IMR-90 (cell line): ENCODE measurements around the gene PARD3. TPM values are rescaled to one million over a fixed set of nuclear protein-coding genes. Genes with fewer than 3 reads are reported as not detected.

Experiments
- ATAC-seq: fragments of 200-7000 bp; cut with Tn5 transposase; 2 replicates; pipeline ENCODE4 v1.9.1; 2020; ENCODE audit warnings: low read depth, mild to moderate bottlenecking, moderate library complexity
- BruUV-seq: library from RNA; stranded (reverse); fragments of 400-500 nt; replicated peaks from 2 replicates; lab custom pipeline; 2021; lab: Mats Ljungman, UMichigan
- CTCF ChIA-PET: fragments of 300-600 bp; formaldehyde crosslinking; extraction: SDS; loops from one replicate; lab custom pipeline; 2021; ENCODE audit warnings: antibody characterized with exemption; lab: Yijun Ruan, JAX
- POLR2A ChIA-PET: fragments of 300-600 bp; sonication (Branson Sonifier 250); formaldehyde crosslinking; loops from one replicate; lab custom pipeline; 2022; ENCODE audit warnings: antibody characterized with exemption; ENCODE audit not compliant: unreplicated experiment; lab: Charles Lee
- DNase-seq: peaks from one replicate; pipeline ENCODE4 v3.0.0; 2013
- H2AFZ ChIP-seq: replicated peaks from 2 replicates; pipeline ENCODE3; 2013; ENCODE audit warnings: low read length, mild to moderate bottlenecking; ENCODE audit not compliant: poor library complexity
- H2AK5ac ChIP-seq: 2 replicates; pipeline ENCODE4 v1.6.1; 2013; ENCODE audit warnings: low read depth, low read length, inconsistent platforms
- H2AK9ac ChIP-seq: replicated peaks from 2 replicates; pipeline ENCODE3; 2013; ENCODE audit warnings: mild to moderate bottlenecking, low read depth, low read length, moderate library complexity; ENCODE audit not compliant: poor library complexity
- H2BK120ac ChIP-seq: 2 replicates; pipeline ENCODE4 v1.6.1; 2013; ENCODE audit warnings: low read depth, low read length, inconsistent platforms
- H2BK15ac ChIP-seq: 3 replicates; pipeline ENCODE4 v1.6.1; 2013; ENCODE audit warnings: low read depth, low read length, inconsistent platforms
- H2BK20ac ChIP-seq: 2 replicates; pipeline ENCODE4 v1.6.1; 2013; ENCODE audit warnings: low read depth, mild to moderate bottlenecking, inconsistent platforms, low read length, moderate library complexity
- H2BK5ac ChIP-seq: 2 replicates; pipeline ENCODE4 v1.6.1; 2013; ENCODE audit warnings: mild to moderate bottlenecking, low read depth, low read length, inconsistent platforms; ENCODE audit not compliant: poor library complexity, severe bottlenecking
- H3K14ac ChIP-seq: replicated peaks from 2 replicates; pipeline ENCODE4 v1.6.1; 2013; ENCODE audit warnings: low read depth, low read length, inconsistent platforms
- H3K18ac ChIP-seq: 2 replicates; pipeline ENCODE4 v1.6.1; 2013; ENCODE audit warnings: low read depth, low read length, control low read depth
- H3K23ac ChIP-seq: 2 replicates; pipeline ENCODE4 v1.6.1; 2013; ENCODE audit warnings: low read depth, low read length, inconsistent platforms
- H3K27ac ChIP-seq: 2 replicates; pipeline ENCODE4 v1.5.1; 2013; ENCODE audit warnings: mild to moderate bottlenecking, control low read depth, low read length; ENCODE audit not compliant: insufficient read depth
- H3K27me3 ChIP-seq: 2 replicates; pipeline ENCODE4 v1.6.1; 2013; ENCODE audit warnings: low read length; ENCODE audit not compliant: control insufficient read depth, insufficient read depth
- H3K36me3 ChIP-seq: 2 replicates; pipeline ENCODE4 v1.6.1; 2013; ENCODE audit warnings: low read length, mixed read lengths; ENCODE audit not compliant: control insufficient read depth, insufficient read depth
- H3K4ac ChIP-seq: 2 replicates; pipeline ENCODE4 v1.6.1; 2013; ENCODE audit warnings: low read depth, low read length, inconsistent platforms
- H3K4me1 ChIP-seq: 2 replicates; pipeline ENCODE4 v1.6.1; 2013; ENCODE audit warnings: low read length, mixed read lengths; ENCODE audit not compliant: control insufficient read depth, insufficient read depth
- H3K4me2 ChIP-seq: 2 replicates; pipeline ENCODE4 v1.6.1; 2013; ENCODE audit warnings: low read depth, mild to moderate bottlenecking, control low read depth, low read length, moderate library complexity
- H3K4me3 ChIP-seq: 2 replicates; pipeline ENCODE4 v1.5.1; 2013; ENCODE audit warnings: low read depth, mild to moderate bottlenecking, control low read depth, low read length, moderate library complexity; ENCODE audit not compliant: insufficient read depth
- H3K56ac ChIP-seq: 2 replicates; pipeline ENCODE4 v1.6.1; 2013; ENCODE audit warnings: low read length, inconsistent platforms; ENCODE audit not compliant: insufficient read depth; ENCODE audit errors: extremely low read depth
- H3K79me1 ChIP-seq, 2 experiments: 2 replicates each; pipeline ENCODE4 v1.6.1; 2013; ENCODE audit warnings: low read length in 2 of 2, inconsistent platforms in 1 of 2, low read depth in 1 of 2
- H3K9ac ChIP-seq: 2 replicates; pipeline ENCODE4 v1.6.1; 2013; ENCODE audit warnings: low read depth, low read length, control low read depth
- H3K9me1 ChIP-seq: 2 replicates; pipeline ENCODE4 v1.6.1; 2013; ENCODE audit warnings: low read length, inconsistent platforms; ENCODE audit not compliant: insufficient read depth
- H3K9me3 ChIP-seq: 2 replicates; pipeline ENCODE4 v1.6.1; 2013; ENCODE audit warnings: low read length; ENCODE audit not compliant: control insufficient read depth, insufficient read depth
- H4K20me1 ChIP-seq: 2 replicates; pipeline ENCODE4 v1.6.1; 2013; ENCODE audit warnings: low read length, inconsistent platforms; ENCODE audit not compliant: insufficient read depth
- H4K5ac ChIP-seq: 2 replicates; pipeline ENCODE4 v1.6.1; 2013; ENCODE audit warnings: mild to moderate bottlenecking, low read depth, low read length, control low read depth
- H4K8ac ChIP-seq, 2 experiments: 2 replicates each; pipeline ENCODE4 v1.6.1; 2013; ENCODE audit warnings: low read depth in 2 of 2, low read length in 2 of 2, control low read depth in 1 of 2, inconsistent platforms in 1 of 2
- H4K91ac ChIP-seq: 2 replicates; pipeline ENCODE4 v1.6.1; 2013; ENCODE audit warnings: low read depth, low read length, inconsistent platforms; ENCODE audit not compliant: insufficient read depth
- CEBPB ChIP-seq: IDR thresholded peaks from 2 replicates; pipeline ENCODE4 v1.6.1; 2012; ENCODE audit warnings: low read depth, low read length, improper control_type of control experiment
- CHD1 ChIP-seq: IDR thresholded peaks from 2 replicates; pipeline ENCODE4 v1.6.1; 2012; ENCODE audit warnings: low read depth, low read length, improper control_type of control experiment
- CTCF ChIP-seq: conservative IDR thresholded peaks from 2 replicates; pipeline ENCODE4 v1.5.1; 2012; ENCODE audit warnings: mild to moderate bottlenecking, low read depth, low read length, improper control_type of control experiment
- ELK1 ChIP-seq: fragments of 150-350 bp; IDR thresholded peaks from 2 replicates; pipeline ENCODE4 v1.6.1; 2016; ENCODE audit warnings: low read depth, mild to moderate bottlenecking, low read length, moderate library complexity, borderline replicate concordance
- FOS ChIP-seq: fragments of 150-350 bp; IDR thresholded peaks from 2 replicates; pipeline ENCODE4 v1.6.1; 2016; ENCODE audit warnings: low read depth, low read length
- MAFK ChIP-seq: IDR thresholded peaks from 2 replicates; pipeline ENCODE4 v1.6.1; 2012; ENCODE audit warnings: low read depth, low read length, improper control_type of control experiment
- MAZ ChIP-seq: IDR thresholded peaks from 2 replicates; pipeline ENCODE4 v1.6.1; 2012; ENCODE audit warnings: low read depth, mild to moderate bottlenecking, low read length, improper control_type of control experiment, moderate library complexity, borderline replicate concordance
- MXI1 ChIP-seq: IDR thresholded peaks from 2 replicates; pipeline ENCODE4 v1.6.1; 2012; ENCODE audit warnings: low read depth, mild to moderate bottlenecking, low read length, moderate library complexity, borderline replicate concordance
- NFE2L2 ChIP-seq: fragments of 150-350 bp; IDR thresholded peaks from 2 replicates; pipeline ENCODE4 v1.6.1; 2016; ENCODE audit warnings: low read depth, mild to moderate bottlenecking, low read length
- POLR2A ChIP-seq: IDR thresholded peaks from 2 replicates; pipeline ENCODE4 v1.6.1; 2012; ENCODE audit warnings: mild to moderate bottlenecking, low read depth, low read length
- RAD21 ChIP-seq: IDR thresholded peaks from 2 replicates; pipeline ENCODE4 v1.6.1; 2012; ENCODE audit warnings: low read length, improper control_type of control experiment
- RCOR1 ChIP-seq: IDR thresholded peaks from 2 replicates; pipeline ENCODE4 v1.6.1; 2012; ENCODE audit warnings: mild to moderate bottlenecking, low read length, improper control_type of control experiment; ENCODE audit not compliant: insufficient replicate concordance
- RFX5 ChIP-seq: IDR thresholded peaks from 2 replicates; pipeline ENCODE4 v1.8.0; 2012; ENCODE audit warnings: low read depth, mild to moderate bottlenecking, low read length, moderate library complexity
- SMC3 ChIP-seq: fragments of 150-350 bp; IDR thresholded peaks from 2 replicates; pipeline ENCODE4 v1.6.1; 2016; ENCODE audit warnings: low read depth, mild to moderate bottlenecking, antibody characterized with exemption, low read length, moderate library complexity
- USF2 ChIP-seq: fragments of 150-350 bp; IDR thresholded peaks from 2 replicates; pipeline ENCODE4 v1.6.1; 2017; ENCODE audit warnings: mild to moderate bottlenecking, antibody characterized with exemption, low read length, low read depth
- WGBS, 2 experiments: methylation state at CpG; one replicate each; pipeline versions ENCODE4 v1.1.5 to v1.1.7; 2013; ENCODE audit warnings: missing lambda C conversion rate in 2 of 2; ENCODE audit not compliant: insufficient read length in 1 of 2; ENCODE audit errors: extremely low coverage in 2 of 2; 5-methylcytosine and 5-hydroxymethylcytosine counted together
- dilution Hi-C: fragments of 300-500 bp; cut with HindIII; formaldehyde crosslinking; loops from one replicate; pipeline ENCODE4 v1.14.3; 2018; ENCODE audit warnings: low sequenced_read_pairs; ENCODE audit not compliant: unreplicated experiment
- in situ Hi-C: fragments of 300-500 bp; cut with MboI; formaldehyde crosslinking; loops from 3 replicates; pipeline ENCODE4 v1.14.3; 2019; ENCODE audit warnings: low sequenced_read_pairs, inconsistent platforms, mixed read lengths
- intact Hi-C: fragments of 100-400 bp; cut with micrococcal nuclease; formaldehyde crosslinking; loops from 2 replicates; pipeline ENCODE4 v1.10.0; 2022
- polyA plus RNA-seq, 3 experiments: library from polyadenylated mRNA; depleted of rRNA; stranded (reverse); fragments of >200 nt; gene quantifications; 2 replicates each; pipeline ENCODE4 v1.2.3, GENCODE V29; 2012; ENCODE audit warnings: low replicate concordance in 1 of 3
- total RNA-seq: library from RNA; depleted of rRNA; stranded (reverse); fragments of >200 nt; gene quantifications from 2 replicates; pipeline ENCODE4 v1.2.3, GENCODE V29; 2012

The PARD3 gene
- total and polyA plus RNA-seq, 2 of the 4 experiments (the other 2 are of a cell fraction) = 14.6 to 37.5 TPM

DNA sequence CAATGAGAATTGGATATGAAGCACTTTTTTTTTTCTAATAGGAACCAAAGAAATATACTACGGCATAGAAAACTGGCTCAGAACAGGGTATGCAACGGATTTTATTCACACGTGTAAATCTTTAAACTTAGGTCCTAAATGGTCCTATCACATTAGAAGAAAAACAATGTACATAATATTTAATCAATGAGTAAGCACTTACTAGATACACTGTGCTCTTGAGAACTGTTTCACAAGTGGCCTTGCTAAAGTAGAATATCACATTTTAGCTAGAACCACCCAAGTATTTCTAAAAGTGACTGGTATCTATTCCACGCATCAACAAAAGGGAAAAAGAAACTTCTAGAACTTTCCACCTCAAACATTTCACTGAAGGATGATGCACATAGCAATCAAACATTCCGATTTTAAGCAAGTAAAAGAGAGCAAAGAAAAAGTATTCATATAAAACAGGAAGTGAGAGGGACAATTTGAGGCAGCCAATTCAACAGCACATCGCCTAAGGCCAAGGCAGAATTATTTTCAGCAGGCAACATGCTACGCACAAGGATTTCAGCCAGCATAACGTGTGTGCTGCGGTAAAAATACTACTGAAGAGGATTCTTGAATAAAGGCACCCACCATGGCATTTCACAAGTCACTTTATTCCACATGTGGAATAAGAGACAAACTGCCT lies 55.8 kb downstream of the PARD3 start:
- Histone ChIP-seq H2AFZ (no peak overlapping the region), H3K4me2 (no peak overlapping the region), H3K56ac (no peak overlapping the region), H2BK120ac (no peak overlapping the region), H3K14ac (no peak overlapping the region; the same call in 1 of the 2 replicates), H3K79me1 (peaks cover 14 to 70% of the 10 kb centered on the region in 2 experiments), H2AK5ac (peak overlapping the region; percentile 74), H3K4me3 (no peak overlapping the region), H3K9me3 (no peaks in the 10 kb centered on the region), H4K20me1 (peaks cover 6% of the 10 kb centered on the region; the same call in 1 of the 2 replicates), H3K27me3 (no peaks in the 10 kb centered on the region), H4K91ac (no peak overlapping the region), H2BK15ac (no peak overlapping the region), H3K9ac (no peak overlapping the region), H4K8ac (no peak overlapping the region), H3K23ac (no peak overlapping the region), H3K36me3 (no peaks in the 10 kb centered on the region), H2BK20ac (no peak overlapping the region; the same call in 1 of the 2 replicates), H4K5ac (no peak overlapping the region), H2BK5ac (no peak overlapping the region), H3K27ac (no peak overlapping the region), H3K4me1 (peaks cover 5% of the 10 kb centered on the region), H3K4ac (no peak overlapping the region), H2AK9ac (no peak overlapping the region), H3K9me1 (0 out of 2 replicates have a peak, but pooled peaks cover 3% of the 10 kb centered on the region), H3K18ac (no peak overlapping the region)
- ChIA-PET CTCF (no interaction called here), POLR2A (interaction anchor here (0.6 kb wide), 1 partner anchor 14 kb away, joined by 3 read pairs; no protein-coding TSS in a partner anchor)
- dilution Hi-C loops = no loop called here
- no TSS peak for BruUV-seq
- DNase-seq (no peak), ATAC-seq (no peak)
- intact Hi-C loops = loop anchor here (5.0 kb wide), 1 partner anchor 43 kb away; no protein-coding TSS in a partner anchor
- no CpG with 5 or more reads among the region's 9 CpGs for WGBS, 2 experiments
- in situ Hi-C loops = no loop called here
- TF ChIP-seq MAFK (no peak), NFE2L2 (no peak), FOS (no peak), ELK1 (no peak), RAD21 (no peak), MAZ (no peak), MXI1 (no peak), CTCF (no peak), RCOR1 (no peak), RFX5 (no peak), CEBPB (no peak), POLR2A (no peak), USF2 (no peak), SMC3 (no peak), CHD1 (no peak)
